ENCODE results near the gene CBR3.

DNA sequence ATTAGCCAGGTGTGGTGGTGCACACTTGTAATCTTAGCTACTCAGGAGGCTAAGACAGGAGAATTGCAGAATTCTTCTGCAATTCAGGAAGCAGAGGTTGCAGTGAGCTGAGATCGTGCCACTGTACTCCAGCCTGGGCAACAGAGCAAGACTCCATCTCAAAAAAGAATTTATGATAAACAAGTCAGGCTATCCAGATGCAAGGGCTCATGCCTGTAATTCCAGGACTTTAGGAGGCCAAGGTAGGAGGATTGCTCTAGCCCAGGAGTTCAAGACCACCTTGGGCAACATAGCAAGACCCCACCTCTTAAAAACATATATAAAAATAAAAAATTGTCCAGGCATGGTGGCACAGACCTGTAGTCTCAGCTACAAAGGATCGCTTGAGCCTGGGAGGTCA is 10.5 kb upstream of the CBR3 start:
- TF ChIP-seq, protein P1, sequence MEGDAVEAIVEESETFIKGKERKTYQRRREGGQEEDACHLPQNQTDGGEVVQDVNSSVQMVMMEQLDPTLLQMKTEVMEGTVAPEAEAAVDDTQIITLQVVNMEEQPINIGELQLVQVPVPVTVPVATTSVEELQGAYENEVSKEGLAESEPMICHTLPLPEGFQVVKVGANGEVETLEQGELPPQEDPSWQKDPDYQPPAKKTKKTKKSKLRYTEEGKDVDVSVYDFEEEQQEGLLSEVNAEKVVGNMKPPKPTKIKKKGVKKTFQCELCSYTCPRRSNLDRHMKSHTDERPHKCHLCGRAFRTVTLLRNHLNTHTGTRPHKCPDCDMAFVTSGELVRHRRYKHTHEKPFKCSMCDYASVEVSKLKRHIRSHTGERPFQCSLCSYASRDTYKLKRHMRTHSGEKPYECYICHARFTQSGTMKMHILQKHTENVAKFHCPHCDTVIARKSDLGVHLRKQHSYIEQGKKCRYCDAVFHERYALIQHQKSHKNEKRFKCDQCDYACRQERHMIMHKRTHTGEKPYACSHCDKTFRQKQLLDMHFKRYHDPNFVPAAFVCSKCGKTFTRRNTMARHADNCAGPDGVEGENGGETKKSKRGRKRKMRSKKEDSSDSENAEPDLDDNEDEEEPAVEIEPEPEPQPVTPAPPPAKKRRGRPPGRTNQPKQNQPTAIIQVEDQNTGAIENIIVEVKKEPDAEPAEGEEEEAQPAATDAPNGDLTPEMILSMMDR (IDR thresholded peaks at IDR 0.05 in 2 of 3, conservative IDR thresholded peaks at IDR 0.05 in 1 of 3; ENCODE audit: insufficient read depth in 2 of 3, low read depth in 1 of 3, low read length in 3 of 3) = no peak
- TF ChIP-seq, protein P2, sequence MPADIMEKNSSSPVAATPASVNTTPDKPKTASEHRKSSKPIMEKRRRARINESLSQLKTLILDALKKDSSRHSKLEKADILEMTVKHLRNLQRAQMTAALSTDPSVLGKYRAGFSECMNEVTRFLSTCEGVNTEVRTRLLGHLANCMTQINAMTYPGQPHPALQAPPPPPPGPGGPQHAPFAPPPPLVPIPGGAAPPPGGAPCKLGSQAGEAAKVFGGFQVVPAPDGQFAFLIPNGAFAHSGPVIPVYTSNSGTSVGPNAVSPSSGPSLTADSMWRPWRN (IDR thresholded peaks at IDR 0.05; ENCODE audit: low read depth) = no peak

Measured in K562 (cell line).